HepG2 (cell line): ENCODE data around the gene ASXL1. TPM values are rescaled to one million over a fixed set of nuclear protein-coding genes. Genes with fewer than 3 reads are reported as not detected.

Experiments used
- ATF7 ChIP-seq, 2 experiments: fragments of 450-650 bp in 1 of 2; sonication (generic) in 1 of 2; formaldehyde crosslinking in 1 of 2; IDR thresholded peaks; 2 replicates each; pipeline versions ENCODE4 v1.4.0 to v1.6.1; 2016 to 2020; ENCODE audit warnings: antibody characterized with exemption in 1 of 2, mild to moderate bottlenecking in 1 of 2, missing genetic modification reagents in 1 of 2
- ATRX ChIP-seq: sonication (generic); formaldehyde crosslinking; IDR thresholded peaks from 2 replicates; pipeline ENCODE4 v1.4.0; 2020; ENCODE audit warnings: missing genetic modification reagents, borderline replicate concordance
- FOXC1 ChIP-seq: sonication (generic); formaldehyde crosslinking; IDR thresholded peaks from 2 replicates; pipeline ENCODE4 v1.8.0; 2022; ENCODE audit warnings: mild to moderate bottlenecking, missing genetic modification reagents, borderline replicate concordance
- PPARG ChIP-seq: conservative IDR thresholded peaks from 2 replicates; pipeline ENCODE4 v1.6.1; 2016; ENCODE audit warnings: missing biosample characterization, missing genetic modification reagents
- RBM39 ChIP-seq: fragments of 200-400 bp; formaldehyde crosslinking; IDR thresholded peaks from one replicate; pipeline ENCODE4 v1.6.1; 2018; ENCODE audit warnings: antibody characterized with exemption, mild to moderate bottlenecking, low read depth, low read length; ENCODE audit not compliant: poor library complexity, severe bottlenecking
- SP1 ChIP-seq, 2 experiments: fragments of 450-650 bp in 1 of 2; sonication (generic) in 1 of 2; formaldehyde crosslinking in 1 of 2; IDR thresholded peaks; 2 replicates each; pipeline versions ENCODE4 v1.4.0 to v1.6.1; 2016 to 2020; ENCODE audit warnings: missing genetic modification reagents in 1 of 2
- TARDBP ChIP-seq: sonication (generic); formaldehyde crosslinking; IDR thresholded peaks from 2 replicates; pipeline ENCODE4 v1.8.0; 2022; ENCODE audit warnings: mild to moderate bottlenecking, missing genetic modification reagents
- U2AF1 ChIP-seq: fragments of 200-400 bp; formaldehyde crosslinking; optimal IDR thresholded peaks from 2 replicates; pipeline ENCODE3; 2017; ENCODE audit warnings: mild to moderate bottlenecking, low read depth, low read length
- ZFP1 ChIP-seq: IDR thresholded peaks from 2 replicates; pipeline ENCODE4 v1.6.1; 2016
- ZFP36L2 ChIP-seq: sonication (generic); formaldehyde crosslinking; IDR thresholded peaks from 2 replicates; pipeline ENCODE4 v1.4.0; 2020; ENCODE audit warnings: missing genetic modification reagents
- ZNF672 ChIP-seq: sonication (generic); formaldehyde crosslinking; IDR thresholded peaks from 2 replicates; pipeline ENCODE4 v1.8.1; 2022; ENCODE audit warnings: missing genetic modification reagents
- ZNF678 ChIP-seq: sonication (generic); formaldehyde crosslinking; IDR thresholded peaks from 2 replicates; pipeline ENCODE4 v1.4.0; 2020; ENCODE audit warnings: mild to moderate bottlenecking, missing genetic modification reagents
- ZNF766 ChIP-seq: sonication (generic); formaldehyde crosslinking; IDR thresholded peaks from 2 replicates; pipeline ENCODE4 v1.5.0; 2020; ENCODE audit warnings: missing genetic modification reagents, borderline replicate concordance
- polyA plus RNA-seq, 8 experiments: library from polyadenylated mRNA; depleted of rRNA in 3 of 8; stranded (reverse) in 7 of 8; unstranded in 1 of 8; fragments of >200 nt; fragmentation: Illumina TruSeq in 4 of 8; extraction: Trizol in 4 of 8; gene quantifications; 2 replicates each; pipeline versions ENCODE4 v1.2.1 to v1.2.3, GENCODE V29; 2011 to 2016; ENCODE audit warnings: low read depth in 4 of 8, missing spikeins in 1 of 8, mixed read lengths in 1 of 8; ENCODE audit not compliant: insufficient read depth in 1 of 8
- total RNA-seq, 5 experiments: library from RNA; depleted of rRNA; stranded (reverse); fragments of >200 nt; fragmentation: Illumina TruSeq; extraction: Trizol; gene quantifications; 2 replicates each; pipeline ENCODE4 v1.2.3, GENCODE V29; 2016; ENCODE audit warnings: low read depth in 1 of 5
- TF ChIP-seq, protein P1 (sequence below): sonication (generic); formaldehyde crosslinking; IDR thresholded peaks from 2 replicates; pipeline ENCODE4 v1.4.0; 2020; ENCODE audit warnings: missing genetic modification reagents
- TF ChIP-seq, protein P2 (sequence below): sonication (generic); formaldehyde crosslinking; IDR thresholded peaks from 2 replicates; pipeline ENCODE4 v1.8.1; 2023; ENCODE audit warnings: mild to moderate bottlenecking, missing genetic modification reagents, borderline replicate concordance
- TF ChIP-seq, protein P3 (sequence below): sonication (generic); formaldehyde crosslinking; IDR thresholded peaks from 2 replicates; pipeline ENCODE4 v1.5.1; 2020; ENCODE audit warnings: mild to moderate bottlenecking, missing genetic modification reagents

ASXL1 gene
- total and polyA plus RNA-seq, 2 of the 13 experiments (the other 11 are each of a cell fraction or from before 2014, with no cell fraction given) = 62.1 to 74.8 TPM

DNA sequence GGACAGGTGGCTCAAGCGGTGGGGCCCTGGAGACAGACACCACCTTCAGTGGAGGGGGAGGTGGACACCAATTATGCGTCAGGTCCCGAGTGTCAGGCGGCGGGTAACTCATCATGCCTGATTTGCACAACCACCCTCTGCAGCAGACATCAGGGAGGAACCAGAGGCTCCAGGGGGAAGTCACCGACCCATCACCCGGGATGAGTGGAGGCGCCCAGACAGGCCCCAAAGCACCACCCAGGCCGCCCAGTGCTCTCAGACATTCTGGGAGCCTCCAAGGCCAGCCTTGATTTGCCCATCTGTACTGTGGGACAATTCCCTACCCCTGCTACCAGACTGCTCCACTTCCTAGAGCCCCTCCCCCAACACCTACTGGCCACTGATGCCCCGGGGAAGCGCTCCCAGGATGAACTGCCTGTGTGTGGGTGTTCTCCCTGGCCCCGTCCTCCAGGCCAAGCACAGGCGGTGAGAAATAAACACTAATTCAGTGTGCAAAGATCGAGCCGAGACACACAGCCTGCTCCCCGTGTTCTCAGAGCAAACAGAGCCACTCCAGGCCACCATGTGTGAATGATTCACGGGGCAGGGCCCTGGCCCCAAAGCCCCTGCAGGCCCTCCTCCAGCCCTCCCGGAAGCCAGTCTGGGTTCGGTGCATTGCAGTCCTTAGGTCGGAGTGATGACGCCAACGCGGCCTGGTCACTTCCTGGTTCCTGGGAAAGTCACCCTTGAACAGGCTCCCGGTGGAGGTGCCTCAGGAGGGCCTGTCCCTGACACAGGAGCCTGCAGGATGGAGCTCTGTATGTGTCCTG is 107.2 kb downstream of the ASXL1 start (continued):
- TF ChIP-seq, protein P1, sequence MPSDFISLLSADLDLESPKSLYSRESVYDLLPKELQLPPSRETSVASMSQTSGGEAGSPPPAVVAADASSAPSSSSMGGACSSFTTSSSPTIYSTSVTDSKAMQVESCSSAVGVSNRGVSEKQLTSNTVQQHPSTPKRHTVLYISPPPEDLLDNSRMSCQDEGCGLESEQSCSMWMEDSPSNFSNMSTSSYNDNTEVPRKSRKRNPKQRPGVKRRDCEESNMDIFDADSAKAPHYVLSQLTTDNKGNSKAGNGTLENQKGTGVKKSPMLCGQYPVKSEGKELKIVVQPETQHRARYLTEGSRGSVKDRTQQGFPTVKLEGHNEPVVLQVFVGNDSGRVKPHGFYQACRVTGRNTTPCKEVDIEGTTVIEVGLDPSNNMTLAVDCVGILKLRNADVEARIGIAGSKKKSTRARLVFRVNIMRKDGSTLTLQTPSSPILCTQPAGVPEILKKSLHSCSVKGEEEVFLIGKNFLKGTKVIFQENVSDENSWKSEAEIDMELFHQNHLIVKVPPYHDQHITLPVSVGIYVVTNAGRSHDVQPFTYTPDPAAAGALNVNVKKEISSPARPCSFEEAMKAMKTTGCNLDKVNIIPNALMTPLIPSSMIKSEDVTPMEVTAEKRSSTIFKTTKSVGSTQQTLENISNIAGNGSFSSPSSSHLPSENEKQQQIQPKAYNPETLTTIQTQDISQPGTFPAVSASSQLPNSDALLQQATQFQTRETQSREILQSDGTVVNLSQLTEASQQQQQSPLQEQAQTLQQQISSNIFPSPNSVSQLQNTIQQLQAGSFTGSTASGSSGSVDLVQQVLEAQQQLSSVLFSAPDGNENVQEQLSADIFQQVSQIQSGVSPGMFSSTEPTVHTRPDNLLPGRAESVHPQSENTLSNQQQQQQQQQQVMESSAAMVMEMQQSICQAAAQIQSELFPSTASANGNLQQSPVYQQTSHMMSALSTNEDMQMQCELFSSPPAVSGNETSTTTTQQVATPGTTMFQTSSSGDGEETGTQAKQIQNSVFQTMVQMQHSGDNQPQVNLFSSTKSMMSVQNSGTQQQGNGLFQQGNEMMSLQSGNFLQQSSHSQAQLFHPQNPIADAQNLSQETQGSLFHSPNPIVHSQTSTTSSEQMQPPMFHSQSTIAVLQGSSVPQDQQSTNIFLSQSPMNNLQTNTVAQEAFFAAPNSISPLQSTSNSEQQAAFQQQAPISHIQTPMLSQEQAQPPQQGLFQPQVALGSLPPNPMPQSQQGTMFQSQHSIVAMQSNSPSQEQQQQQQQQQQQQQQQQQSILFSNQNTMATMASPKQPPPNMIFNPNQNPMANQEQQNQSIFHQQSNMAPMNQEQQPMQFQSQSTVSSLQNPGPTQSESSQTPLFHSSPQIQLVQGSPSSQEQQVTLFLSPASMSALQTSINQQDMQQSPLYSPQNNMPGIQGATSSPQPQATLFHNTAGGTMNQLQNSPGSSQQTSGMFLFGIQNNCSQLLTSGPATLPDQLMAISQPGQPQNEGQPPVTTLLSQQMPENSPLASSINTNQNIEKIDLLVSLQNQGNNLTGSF (CRISPR knock-in tag) = no peak
- TF ChIP-seq TARDBP (CRISPR knock-in tag) (peak; percentile 95; the same call in 1 of the 2 replicates), ATRX (CRISPR knock-in tag) (no peak), PPARG (CRISPR knock-in tag) (peak; percentile 87), ZNF678 (no peak; the same call in 1 of the 2 replicates), U2AF1 (peak; percentile 79), ZNF766 (CRISPR knock-in tag) (peak; percentile 78; the same call in 1 of the 2 replicates), FOXC1 (peak; percentile 86), ZFP36L2 (CRISPR knock-in tag) (no peak), ZNF672 (CRISPR knock-in tag) (no peak), ZFP1 (CRISPR knock-in tag) (peak; percentile 73; the same call in 1 of the 2 replicates), RBM39 (peak; percentile 95), SP1 (IDR thresholded peaks at IDR 0.05) (no peak), SP1 (CRISPR knock-in tag; IDR thresholded peaks at IDR 0.05) (no peak), ATF7 (IDR thresholded peaks at IDR 0.05) (no peak; the same call in 1 of the 2 replicates), ATF7 (CRISPR knock-in tag; IDR thresholded peaks at IDR 0.05) (peak; percentile 95)
- TF ChIP-seq, protein P2, sequence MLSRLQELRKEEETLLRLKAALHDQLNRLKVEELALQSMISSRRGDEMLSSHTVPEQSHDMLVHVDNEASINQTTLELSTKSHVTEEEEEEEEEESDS (CRISPR knock-in tag) = no peak
- TF ChIP-seq, protein P3, sequence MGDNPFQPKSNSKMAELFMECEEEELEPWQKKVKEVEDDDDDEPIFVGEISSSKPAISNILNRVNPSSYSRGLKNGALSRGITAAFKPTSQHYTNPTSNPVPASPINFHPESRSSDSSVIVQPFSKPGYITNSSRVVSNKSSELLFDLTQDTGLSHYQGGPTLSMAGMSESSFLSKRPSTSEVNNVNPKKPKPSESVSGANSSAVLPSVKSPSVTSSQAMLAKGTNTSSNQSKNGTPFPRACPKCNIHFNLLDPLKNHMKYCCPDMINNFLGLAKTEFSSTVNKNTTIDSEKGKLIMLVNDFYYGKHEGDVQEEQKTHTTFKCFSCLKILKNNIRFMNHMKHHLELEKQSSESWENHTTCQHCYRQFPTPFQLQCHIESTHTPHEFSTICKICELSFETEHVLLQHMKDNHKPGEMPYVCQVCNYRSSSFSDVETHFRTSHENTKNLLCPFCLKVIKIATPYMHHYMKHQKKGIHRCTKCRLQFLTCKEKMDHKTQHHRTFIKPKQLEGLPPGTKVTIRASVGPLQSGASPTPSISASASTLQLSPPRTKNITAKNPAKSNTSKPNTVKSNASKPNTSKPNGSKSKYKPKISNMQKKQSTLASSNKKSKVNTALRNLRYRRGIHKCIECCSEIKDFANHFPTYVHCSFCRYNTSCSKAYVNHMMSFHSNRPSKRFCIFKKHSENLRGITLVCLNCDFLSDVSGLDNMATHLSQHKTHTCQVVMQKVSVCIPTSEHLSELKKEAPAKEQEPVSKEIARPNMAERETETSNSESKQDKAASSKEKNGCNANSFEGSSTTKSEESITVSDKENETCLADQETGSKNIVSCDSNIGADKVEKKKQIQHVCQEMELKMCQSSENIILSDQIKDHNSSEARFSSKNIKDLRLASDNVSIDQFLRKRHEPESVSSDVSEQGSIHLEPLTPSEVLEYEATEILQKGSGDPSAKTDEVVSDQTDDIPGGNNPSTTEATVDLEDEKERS (CRISPR knock-in tag) = peak; percentile 93
